OCI-LY3 (cell line): ENCODE data around the gene ASIC2.

Experiments
- EZH2phosphoT487 ChIP-seq: fragments of 200-600 bp; shearing (Covaris generic); IDR thresholded peaks from 2 replicates; pipeline ENCODE4 v1.6.1; 2018; ENCODE audit warnings: antibody characterized with exemption, mixed run types, low read depth
- TF ChIP-seq, protein P1 (sequence below): fragments of 200-600, 300-600 bp; sonication (generic); IDR thresholded peaks from 2 replicates; pipeline ENCODE4 v1.5.1; 2014; ENCODE audit warnings: antibody characterized with exemption, low read length, low read depth

DNA sequence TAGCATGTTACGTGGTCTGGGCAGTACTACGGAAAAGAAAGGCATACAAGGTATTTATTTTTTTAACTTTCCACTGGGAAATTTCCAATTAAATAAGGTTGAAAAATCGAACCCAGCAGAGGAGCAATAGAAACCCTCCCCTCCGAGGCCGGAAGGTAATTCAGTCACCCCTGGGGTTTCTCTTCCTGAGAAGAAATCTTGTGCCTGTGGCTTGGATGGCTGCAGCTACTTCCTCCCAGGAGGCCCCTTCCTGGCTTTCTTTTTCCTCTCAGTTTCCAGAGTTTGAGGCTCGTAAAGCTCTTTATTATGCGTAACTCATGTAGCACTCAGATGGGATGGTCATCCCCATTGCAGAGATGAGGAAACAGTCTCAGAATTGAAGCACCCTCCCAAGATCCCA is 140.3 kb downstream of the ASIC2 start:
- TF ChIP-seq, protein P1, sequence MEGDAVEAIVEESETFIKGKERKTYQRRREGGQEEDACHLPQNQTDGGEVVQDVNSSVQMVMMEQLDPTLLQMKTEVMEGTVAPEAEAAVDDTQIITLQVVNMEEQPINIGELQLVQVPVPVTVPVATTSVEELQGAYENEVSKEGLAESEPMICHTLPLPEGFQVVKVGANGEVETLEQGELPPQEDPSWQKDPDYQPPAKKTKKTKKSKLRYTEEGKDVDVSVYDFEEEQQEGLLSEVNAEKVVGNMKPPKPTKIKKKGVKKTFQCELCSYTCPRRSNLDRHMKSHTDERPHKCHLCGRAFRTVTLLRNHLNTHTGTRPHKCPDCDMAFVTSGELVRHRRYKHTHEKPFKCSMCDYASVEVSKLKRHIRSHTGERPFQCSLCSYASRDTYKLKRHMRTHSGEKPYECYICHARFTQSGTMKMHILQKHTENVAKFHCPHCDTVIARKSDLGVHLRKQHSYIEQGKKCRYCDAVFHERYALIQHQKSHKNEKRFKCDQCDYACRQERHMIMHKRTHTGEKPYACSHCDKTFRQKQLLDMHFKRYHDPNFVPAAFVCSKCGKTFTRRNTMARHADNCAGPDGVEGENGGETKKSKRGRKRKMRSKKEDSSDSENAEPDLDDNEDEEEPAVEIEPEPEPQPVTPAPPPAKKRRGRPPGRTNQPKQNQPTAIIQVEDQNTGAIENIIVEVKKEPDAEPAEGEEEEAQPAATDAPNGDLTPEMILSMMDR, result no peak
- TF ChIP-seq EZH2phosphoT487, result no peak
